ENCODE data around the gene VAV2.

VAV2 gene

GRCh38 chr9:134025606-134026541, 33.8 kb upstream of the VAV2 start:
- H3K27ac ChIP-seq, result peak overlapping the region; percentile 79
- TF ChIP-seq CTCF (conservative IDR thresholded peaks at IDR 0.05), result peak; percentile 26

DNA sequence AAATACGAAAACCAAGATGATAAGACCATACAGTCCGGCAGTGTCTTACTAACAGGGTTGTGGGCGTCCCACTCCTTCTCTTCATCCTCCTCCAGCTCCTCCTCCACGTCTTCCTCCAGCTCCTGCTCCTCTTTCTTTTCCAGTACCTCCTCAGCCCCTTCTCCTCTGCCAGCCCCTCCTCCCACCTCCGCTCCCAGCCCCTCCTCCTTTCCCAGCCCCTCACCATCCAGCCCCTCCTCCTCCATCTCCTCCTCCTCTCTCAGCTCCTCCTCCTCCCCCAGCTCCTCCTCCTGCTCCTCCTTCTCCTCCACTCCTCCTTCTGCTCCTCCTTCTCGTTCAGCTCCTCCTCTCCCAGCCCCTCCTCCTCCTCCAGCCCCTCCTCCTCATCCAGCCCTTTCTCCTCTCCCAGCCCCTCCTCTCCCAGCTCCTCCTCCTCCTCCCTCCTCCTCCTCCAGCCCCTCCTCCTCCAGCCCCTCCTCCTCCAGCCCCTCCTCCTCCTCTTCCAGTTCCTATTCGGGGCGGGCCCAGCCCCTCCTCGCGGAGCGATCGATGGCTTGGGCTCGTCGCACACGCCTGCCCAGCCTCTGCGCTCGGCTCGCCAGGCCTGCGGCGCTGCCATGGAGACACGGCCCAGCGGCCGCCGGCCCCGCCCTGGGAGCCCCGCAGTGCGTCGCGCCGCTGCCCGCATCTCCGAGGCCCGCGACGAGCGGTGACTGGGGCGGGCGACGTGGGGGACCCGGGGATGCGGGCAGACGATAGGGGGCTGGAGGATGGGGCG, 32.9 kb upstream of the VAV2 start, which contains the start of gene BRD3OS:
Gene BRD3OS (plus strand): TSS at position 654 of the 778 bp plus-strand sequence. CDS start 1,267 bp downstream, outside the sequence.
- no peak for TF ChIP-seq CTCF (conservative IDR thresholded peaks at IDR 0.05)
- H3K27ac ChIP-seq, result peak within 1 kb of the TSS; percentile 79

DNA sequence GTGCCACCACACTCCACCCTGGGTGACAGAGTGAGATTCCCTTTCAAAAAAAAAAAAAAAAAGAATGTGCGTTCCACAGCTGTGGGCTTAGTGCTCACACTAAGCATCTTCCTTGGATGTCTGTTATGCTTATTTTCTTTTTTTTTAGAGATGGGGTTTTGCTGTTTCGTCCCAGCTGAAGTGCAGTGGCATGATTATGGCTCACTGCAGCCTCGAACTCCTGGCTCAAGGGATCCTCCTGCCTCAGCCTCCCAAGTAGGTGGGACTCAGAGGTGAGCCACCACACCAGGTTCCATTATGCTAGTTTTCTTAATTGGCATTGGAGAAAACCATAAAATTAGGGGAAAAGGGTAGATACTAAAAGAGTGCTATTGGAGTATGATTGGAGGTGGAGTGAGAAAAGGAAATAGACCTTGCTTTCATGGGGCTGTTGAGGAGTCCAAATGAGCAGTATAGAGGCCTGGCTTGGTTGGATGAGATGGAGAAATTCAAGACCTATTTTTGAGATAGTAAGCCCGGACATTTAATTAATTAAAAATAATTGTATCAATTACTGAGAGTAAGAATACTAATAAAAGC, 32.2 kb upstream of the VAV2 start:
- TF ChIP-seq CTCF (conservative IDR thresholded peaks at IDR 0.05), result no peak
- H3K27ac ChIP-seq, result peak overlapping the region; percentile 58

GRCh38 chr9:134014946-134015345, 22.8 kb upstream of the VAV2 start:
- H3K27ac ChIP-seq, result no peak overlapping the region
- TF ChIP-seq CTCF (conservative IDR thresholded peaks at IDR 0.05), result no peak

DNA sequence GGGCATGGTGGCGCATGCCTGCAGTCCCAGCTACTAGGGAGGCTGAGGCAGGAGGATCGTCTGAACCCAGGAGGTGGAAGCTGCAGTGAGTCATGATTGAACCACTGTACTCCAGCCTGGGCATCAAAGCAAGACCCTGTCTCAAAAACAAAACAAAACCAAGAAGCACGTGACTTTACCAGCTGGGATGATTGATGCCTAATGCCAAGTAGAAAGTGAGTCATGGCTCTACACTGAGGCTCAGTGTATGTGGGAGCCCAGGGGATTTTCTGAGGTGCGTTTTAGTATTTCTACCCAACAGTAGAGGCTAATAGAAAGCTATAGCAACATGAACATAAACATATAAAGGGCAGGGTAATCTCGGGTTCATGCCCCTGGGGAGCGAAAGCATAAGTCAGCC, 19.3 kb upstream of the VAV2 start:
- no peak for TF ChIP-seq CTCF (conservative IDR thresholded peaks at IDR 0.05)
- no peak overlapping the region for H3K27ac ChIP-seq

DNA sequence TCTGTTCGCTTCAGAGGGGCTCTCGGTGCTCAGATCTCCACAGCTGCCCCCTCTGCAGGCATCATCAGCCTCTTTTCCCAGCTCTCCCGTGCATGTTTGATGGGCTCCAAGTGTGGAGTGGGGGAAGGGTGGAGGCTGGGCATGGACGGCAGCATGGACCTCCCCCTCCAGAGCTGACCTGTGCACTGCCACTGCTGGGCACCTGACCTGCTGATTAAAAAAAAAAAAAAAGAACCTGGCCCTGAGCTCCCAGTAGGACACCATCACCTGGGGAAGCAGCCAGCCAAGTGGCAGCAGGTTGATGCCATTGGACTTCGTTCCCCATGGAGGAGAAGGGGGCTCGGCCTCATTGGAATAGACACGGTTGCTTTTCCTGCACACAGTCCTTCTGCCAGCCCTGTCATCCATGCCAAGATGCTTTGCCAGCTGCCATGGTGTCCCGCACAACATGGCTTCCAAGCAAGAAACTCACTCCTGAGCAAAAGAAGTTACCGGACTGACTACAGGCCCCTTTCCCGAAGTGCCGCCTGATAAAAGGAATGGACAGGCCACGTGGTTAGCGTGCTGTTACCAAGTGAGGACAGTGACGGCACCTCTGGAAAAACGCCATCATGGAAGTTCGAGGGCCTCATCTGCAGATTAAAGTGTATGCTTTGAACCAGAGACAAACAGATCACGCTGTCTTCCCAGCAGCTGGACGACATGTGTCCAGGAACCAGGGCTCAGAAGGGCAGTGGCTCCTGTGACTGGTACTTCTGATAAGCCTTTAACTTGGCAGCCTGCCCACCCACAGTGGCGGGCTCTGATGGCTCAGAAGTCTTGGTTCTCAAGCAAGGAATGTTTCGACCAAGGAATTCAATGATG, 18.4 kb upstream of the VAV2 start:
- no peak overlapping the region for H3K27ac ChIP-seq
- TF ChIP-seq CTCF (conservative IDR thresholded peaks at IDR 0.05), result no peak

Measured in VCaP (cell line).